GM12873 (cell line): ENCODE data around the gene GNAT2.

ENCODE experiments used
- CTCF ChIP-seq: IDR thresholded peaks from 2 replicates; pipeline ENCODE4 v1.5.1; 2012; ENCODE audit warnings: low read depth, mild to moderate bottlenecking, moderate library complexity, low read length, control low read depth; ENCODE audit not compliant: insufficient read depth; ENCODE audit errors: missing control alignments

The GNAT2 gene

DNA sequence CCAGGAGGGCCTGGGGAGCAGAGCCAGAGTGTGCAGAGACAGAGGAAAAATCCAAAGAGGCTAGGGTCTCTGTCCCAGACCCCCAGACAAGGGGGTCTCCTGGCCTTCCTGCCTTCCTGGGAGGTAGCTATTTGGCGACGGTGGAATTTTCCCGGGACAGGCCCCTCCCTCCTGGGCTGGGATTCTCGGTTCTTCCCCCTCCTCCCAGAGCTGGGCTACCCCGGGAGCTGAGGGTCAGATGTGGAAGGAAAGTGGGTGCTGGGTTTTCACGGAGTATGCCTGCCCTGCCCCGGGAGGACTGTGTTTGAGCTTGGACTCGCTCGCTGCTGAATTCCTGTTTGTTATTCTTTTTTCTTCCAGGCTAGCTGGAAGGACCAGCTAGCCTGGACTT is 980 bp upstream of the GNAT2 start:
- no peak for TF ChIP-seq CTCF

DNA sequence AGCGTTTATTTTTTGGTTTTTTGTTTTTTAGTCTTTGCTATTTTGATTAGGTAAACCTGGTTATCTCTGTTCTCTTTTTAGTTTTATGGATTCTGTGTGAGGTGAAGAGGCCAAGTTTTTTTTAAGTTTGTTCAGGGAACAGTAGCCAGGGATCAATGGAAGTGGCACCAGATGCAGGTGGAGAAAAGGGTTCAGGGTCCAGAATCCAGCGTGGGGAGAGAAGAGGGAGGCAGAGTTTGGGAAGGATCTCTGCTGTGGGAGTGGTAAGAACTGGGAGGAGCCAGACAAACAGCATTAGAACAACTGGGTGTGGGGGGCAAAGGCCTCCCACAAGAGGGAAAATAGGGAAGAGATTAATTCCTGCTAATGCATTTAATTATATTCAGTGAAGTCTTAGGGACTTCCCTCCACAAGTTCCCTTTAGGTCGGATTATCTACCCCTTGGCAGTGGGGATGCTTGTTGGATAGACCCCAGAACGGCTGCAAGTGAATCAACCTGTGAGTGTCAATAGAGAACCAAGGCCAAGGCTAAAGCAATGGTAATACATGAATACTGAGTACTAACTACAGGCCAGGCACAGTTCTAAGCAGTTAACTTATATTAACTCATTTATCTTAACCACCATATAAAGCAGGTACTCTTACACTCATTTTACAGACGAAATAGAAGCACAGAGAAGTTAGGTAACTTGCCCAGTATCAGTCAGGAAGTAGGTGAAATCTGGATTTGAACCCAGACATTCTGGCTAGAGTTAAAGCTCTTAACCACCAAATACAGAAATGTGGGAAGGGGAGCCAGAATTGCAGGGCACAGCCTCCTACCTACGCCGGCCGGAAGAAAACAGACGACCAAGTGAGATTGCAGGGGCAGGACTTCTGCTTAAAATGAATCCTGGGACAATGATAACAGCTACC is 498 bp downstream of the GNAT2 start:
- TF ChIP-seq CTCF = no peak

DNA sequence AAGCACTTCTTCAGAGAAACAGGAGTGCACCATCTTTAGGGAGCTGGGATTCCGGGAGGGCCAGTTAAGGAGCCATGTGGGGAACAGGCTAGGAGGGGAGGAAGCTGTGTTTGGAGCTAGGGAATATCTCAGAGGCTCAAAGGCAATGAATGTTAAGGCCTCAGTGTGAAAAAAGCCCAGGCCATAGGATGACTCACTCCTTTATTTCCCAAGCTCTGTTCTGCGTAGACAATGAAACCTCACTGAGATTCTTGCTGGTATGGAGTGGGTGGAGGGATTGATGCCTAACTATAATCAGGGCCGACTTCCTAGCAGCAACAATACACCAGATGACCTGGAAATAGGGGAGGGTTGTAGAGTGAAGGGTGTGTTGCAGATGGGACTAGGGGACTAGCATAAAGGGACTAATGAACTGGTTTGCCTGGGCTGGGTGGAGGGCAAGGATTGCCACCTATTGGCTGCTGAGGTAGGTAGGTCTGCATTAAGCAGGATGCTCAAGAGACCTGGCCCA is 2.1 kb downstream of the GNAT2 start:
- TF ChIP-seq CTCF = no peak

DNA sequence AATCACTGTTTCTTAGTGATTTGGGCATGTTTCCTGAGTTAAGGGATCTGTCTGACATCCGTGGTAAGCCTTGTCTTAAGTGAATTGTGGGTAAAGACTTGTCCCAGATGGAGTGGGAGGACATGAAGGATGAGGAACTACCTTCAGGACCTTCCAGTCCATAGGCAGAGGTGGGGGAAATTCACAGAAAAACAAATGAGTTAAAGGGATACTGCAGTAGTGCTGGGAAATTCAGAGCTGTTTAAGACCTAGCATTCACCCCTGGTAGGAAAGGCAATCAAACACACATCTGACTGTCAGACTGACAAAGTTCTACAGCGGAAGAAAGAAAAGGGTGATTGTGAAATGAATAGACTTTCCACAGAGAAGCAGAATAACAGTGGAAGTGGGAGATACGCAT is 3.0 kb downstream of the GNAT2 start:
- TF ChIP-seq CTCF = no peak

DNA sequence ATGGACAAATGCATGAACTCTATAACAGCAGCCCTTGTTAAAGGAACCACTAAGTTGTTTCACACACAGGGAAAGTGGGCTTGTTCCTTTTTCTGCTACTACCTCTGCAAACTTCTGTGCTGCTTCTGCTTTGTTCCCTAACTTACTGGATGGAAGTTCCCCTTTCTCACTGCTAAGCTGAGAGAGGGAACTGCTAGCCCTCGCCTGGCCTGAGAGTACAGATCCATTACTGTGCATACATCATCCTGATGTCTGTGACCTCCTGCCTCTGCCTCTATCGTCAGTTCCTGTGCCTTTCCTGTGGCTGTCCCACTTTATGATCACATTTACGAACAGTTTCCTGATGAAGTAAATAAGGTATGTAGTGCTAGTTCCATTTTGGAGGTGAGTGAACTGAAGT is 3.5 kb downstream of the GNAT2 start:
- no peak for TF ChIP-seq CTCF

DNA sequence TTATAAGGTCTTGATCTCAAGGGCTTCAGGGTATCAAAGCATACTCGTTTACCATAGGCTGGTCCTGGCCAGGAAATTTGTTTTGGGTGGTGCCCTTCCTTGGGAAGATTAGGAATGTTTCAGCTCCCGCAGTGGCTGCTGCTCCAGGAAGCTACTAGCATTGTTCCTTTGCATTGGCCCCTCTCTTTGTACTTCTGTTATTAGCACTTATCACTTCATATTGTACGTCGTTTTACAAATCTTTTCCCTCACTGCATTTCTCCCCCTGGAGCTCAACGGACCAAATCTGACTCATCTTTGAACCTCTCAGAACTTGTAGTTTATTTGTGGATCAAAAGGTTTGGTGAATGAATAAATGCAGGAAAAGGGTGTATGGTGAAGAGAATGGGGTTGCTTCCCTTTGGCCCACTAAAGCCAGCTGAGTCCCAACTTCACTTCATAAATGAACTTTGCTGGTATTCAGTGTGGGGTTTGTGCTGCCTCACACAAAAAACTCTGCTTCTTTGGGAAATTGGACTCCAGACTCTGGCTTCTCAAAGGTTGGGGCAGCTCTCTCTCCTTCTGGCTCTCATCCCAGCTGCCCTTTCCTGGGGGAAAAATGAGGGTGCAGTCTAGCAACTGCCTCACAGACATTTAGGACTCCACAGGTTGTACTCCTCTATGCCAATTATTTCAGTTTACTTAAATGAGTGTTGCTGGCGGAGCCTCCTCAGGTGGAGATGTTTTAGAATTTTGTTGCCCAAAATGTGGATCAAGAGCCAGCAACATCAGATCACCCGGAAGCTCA is 5.9 kb downstream of the GNAT2 start:
- no peak for TF ChIP-seq CTCF
